ENCODE data around the gene SPATA2L. TPM values are rescaled to one million over a fixed set of nuclear protein-coding genes. Genes with fewer than 3 reads are reported as not detected.

The SPATA2L gene
- total and polyA plus RNA-seq, 10 of the 15 experiments (the other 5 are each of a cell fraction or from before 2014, with no cell fraction given), result 0.20 to 6.9 (median 3.9) TPM; not detected in 1

DNA sequence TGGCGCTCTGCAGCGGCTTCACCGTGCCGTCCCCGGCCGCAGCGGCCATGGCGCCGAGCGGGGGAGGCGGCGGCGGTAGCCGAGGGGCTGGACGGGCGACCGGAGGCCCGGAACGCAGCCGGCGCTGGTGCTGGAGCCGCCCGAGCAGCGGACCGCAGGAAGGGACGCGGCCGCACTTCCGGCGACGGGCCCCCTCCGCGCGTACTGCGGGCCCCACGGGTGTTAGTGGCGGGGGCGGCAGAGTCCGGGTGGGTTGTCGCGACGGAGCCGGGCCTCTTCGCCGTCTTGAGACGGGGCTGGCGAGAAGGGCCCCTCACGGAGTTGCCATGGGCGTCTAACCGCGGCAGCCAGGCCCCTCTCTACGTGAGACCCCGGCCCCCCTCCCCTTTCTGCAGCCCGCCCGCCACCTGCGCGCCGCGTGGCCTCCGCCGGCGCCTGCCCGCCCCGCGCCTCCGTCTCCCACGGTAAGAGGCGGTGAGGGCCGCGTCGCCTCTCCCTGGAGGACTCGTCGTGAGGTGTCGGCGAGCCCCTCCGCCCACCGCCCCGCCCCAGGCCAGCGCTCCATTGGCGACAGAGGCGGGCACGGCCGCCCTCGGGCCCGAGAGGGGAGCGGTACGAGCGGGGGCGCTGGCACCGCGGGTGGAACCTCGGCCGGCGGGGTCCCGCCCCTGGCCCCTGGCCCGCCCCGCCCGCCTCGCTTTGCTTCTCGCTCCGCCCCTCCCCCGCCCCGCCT is 19.5 kb upstream of the SPATA2L start, which contains the start of the genes VPS9D1 and ZNF276 (continued):
- TF ChIP-seq STAT1 (conservative IDR thresholded peaks at IDR 0.05), result peak; percentile 91; the same call in 1 of the 2 replicates
- 0 out of 2 replicates have a peak, but pooled peaks have one; percentile 64 for TF ChIP-seq TBL1XR1 (IDR thresholded peaks at IDR 0.05; ENCODE audit: low read depth, low read length)
- TF ChIP-seq, protein P1, sequence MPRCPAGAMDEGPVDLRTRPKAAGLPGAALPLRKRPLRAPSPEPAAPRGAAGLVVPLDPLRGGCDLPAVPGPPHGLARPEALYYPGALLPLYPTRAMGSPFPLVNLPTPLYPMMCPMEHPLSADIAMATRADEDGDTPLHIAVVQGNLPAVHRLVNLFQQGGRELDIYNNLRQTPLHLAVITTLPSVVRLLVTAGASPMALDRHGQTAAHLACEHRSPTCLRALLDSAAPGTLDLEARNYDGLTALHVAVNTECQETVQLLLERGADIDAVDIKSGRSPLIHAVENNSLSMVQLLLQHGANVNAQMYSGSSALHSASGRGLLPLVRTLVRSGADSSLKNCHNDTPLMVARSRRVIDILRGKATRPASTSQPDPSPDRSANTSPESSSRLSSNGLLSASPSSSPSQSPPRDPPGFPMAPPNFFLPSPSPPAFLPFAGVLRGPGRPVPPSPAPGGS (IDR thresholded peaks at IDR 0.05; ENCODE audit: borderline replicate concordance, insufficient read depth, low read depth, low read length, poor library complexity, severe bottlenecking), result peak; percentile 14
- TF ChIP-seq MXI1 (IDR thresholded peaks at IDR 0.05; ENCODE audit: low read depth, low read length), result peak; percentile 55
- peak; percentile 95 for TF ChIP-seq ZNF207 (IDR thresholded peaks at IDR 0.05; ENCODE audit: borderline replicate concordance)
- TF ChIP-seq E4F1 (IDR thresholded peaks at IDR 0.05; ENCODE audit: borderline replicate concordance, partially characterized antibody), result no peak
- peak; percentile 57; the same call in 1 of the 2 replicates for TF ChIP-seq POLR2AphosphoS2 (IDR thresholded peaks at IDR 0.05; ENCODE audit: low read depth, low read length)
- TF ChIP-seq, protein P2, sequence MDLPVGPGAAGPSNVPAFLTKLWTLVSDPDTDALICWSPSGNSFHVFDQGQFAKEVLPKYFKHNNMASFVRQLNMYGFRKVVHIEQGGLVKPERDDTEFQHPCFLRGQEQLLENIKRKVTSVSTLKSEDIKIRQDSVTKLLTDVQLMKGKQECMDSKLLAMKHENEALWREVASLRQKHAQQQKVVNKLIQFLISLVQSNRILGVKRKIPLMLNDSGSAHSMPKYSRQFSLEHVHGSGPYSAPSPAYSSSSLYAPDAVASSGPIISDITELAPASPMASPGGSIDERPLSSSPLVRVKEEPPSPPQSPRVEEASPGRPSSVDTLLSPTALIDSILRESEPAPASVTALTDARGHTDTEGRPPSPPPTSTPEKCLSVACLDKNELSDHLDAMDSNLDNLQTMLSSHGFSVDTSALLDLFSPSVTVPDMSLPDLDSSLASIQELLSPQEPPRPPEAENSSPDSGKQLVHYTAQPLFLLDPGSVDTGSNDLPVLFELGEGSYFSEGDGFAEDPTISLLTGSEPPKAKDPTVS (IDR thresholded peaks at IDR 0.05; ENCODE audit: low read depth, low read length), result no peak
- peak; percentile 65 for TF ChIP-seq SP1 (IDR thresholded peaks at IDR 0.05; ENCODE audit: low read depth, low read length)
